H1 (cell line): Measurements from ENCODE around the gene STXBP6. TPM values are rescaled to one million over a fixed set of nuclear protein-coding genes. Genes with fewer than 3 reads are reported as not detected.

Experiments
- CTCF ChIA-PET: fragments of 300-600 bp; sonication (Branson Sonifier 250); formaldehyde crosslinking; loops from one replicate; lab custom pipeline; 2021; ENCODE audit not compliant: partially characterized antibody; lab: Charles Lee
- POLR2A ChIA-PET: fragments of 300-600 bp; sonication (Branson Sonifier 250); formaldehyde crosslinking; loops from one replicate; lab custom pipeline; 2021; ENCODE audit warnings: inconsistent platforms; ENCODE audit not compliant: partially characterized antibody; lab: Charles Lee
- DNase-seq, 2 experiments: peaks; one replicate each; pipeline versions ENCODE4 v3.0.0 to v3.0.0-alpha.2; 2010 to 2022; ENCODE audit warnings: low spot score in 2 of 2, low read depth in 1 of 2, mixed read lengths in 1 of 2
- FAIRE-seq: peaks from 2 replicates; lab custom pipeline; 2011; peaks lifted over from hg19 to GRCh38; lab: Jason Lieb, UNC
- H2AFZ ChIP-seq: 2 replicates; pipeline ENCODE4 v1.8.1; 2012; ENCODE audit warnings: low read length, inconsistent platforms
- H2AK5ac ChIP-seq: 2 replicates; pipeline ENCODE4 v1.6.1; 2013; ENCODE audit warnings: low read depth, low read length
- H2BK120ac ChIP-seq: replicated peaks from 2 replicates; pipeline ENCODE3; 2013; ENCODE audit warnings: low read depth, low read length, inconsistent platforms
- H2BK12ac ChIP-seq: 2 replicates; pipeline ENCODE4 v1.6.1; 2013; ENCODE audit warnings: low read depth, low read length
- H2BK15ac ChIP-seq: 2 replicates; pipeline ENCODE4 v1.6.1; 2013; ENCODE audit warnings: low read length
- H2BK20ac ChIP-seq: 2 replicates; pipeline ENCODE4 v1.6.1; 2013; ENCODE audit warnings: low read length
- H2BK5ac ChIP-seq: 2 replicates; pipeline ENCODE4 v1.6.1; 2013; ENCODE audit warnings: low read depth, low read length
- H3K14ac ChIP-seq: 2 replicates; pipeline ENCODE4 v1.6.1; 2013; ENCODE audit warnings: inconsistent platforms; ENCODE audit not compliant: insufficient read length
- H3K18ac ChIP-seq: 2 replicates; pipeline ENCODE4 v1.6.1; 2013; ENCODE audit warnings: low read length; ENCODE audit errors: extremely low read depth
- H3K23ac ChIP-seq: 2 replicates; pipeline ENCODE4 v1.6.1; 2013; ENCODE audit warnings: inconsistent platforms; ENCODE audit not compliant: insufficient read length
- H3K23me2 ChIP-seq: 2 replicates; pipeline ENCODE4 v1.6.1; 2013; ENCODE audit warnings: low read depth, low read length
- H3K27ac ChIP-seq: 2 replicates; pipeline ENCODE4 v1.6.1; 2011; ENCODE audit warnings: low read depth, low read length, inconsistent platforms
- H3K27me3 ChIP-seq, 4 experiments: replicated peaks in 1 of 4; 1 replicate in 1 of 4; 2 replicates in 3 of 4; pipeline versions ENCODE4 v1.6.1 to v1.8.1; 2011 to 2013; ENCODE audit warnings: low read length in 3 of 4, mild to moderate bottlenecking in 3 of 4, inconsistent platforms in 2 of 4, mixed read lengths in 2 of 4, moderate library complexity in 1 of 4; ENCODE audit not compliant: control insufficient read depth in 3 of 4, insufficient read depth in 3 of 4; ENCODE audit errors: extremely low read depth in 1 of 4
- H3K36me3 ChIP-seq, 4 experiments: 2 replicates each; pipeline versions ENCODE4 v1.6.1 to v1.8.1; 2011 to 2013; ENCODE audit warnings: mild to moderate bottlenecking in 4 of 4, low read length in 3 of 4, moderate library complexity in 2 of 4, control low read depth in 1 of 4, inconsistent platforms in 1 of 4; ENCODE audit not compliant: insufficient read depth in 4 of 4, control insufficient read depth in 2 of 4
- H3K4ac ChIP-seq: replicated peaks from 2 replicates; pipeline ENCODE3; 2013; ENCODE audit warnings: low read length, low read depth, mixed read lengths, inconsistent platforms; ENCODE audit not compliant: insufficient read length
- H3K4me1 ChIP-seq, 4 experiments: replicated peaks in 1 of 4; 1 replicate in 1 of 4; 2 replicates in 3 of 4; pipeline versions ENCODE4 v1.6.1 to v1.8.1; 2011 to 2013; ENCODE audit warnings: low read length in 3 of 4, inconsistent platforms in 2 of 4, mixed read lengths in 1 of 4; ENCODE audit not compliant: insufficient read depth in 4 of 4, control insufficient read depth in 3 of 4
- H3K4me2 ChIP-seq, 2 experiments: 2 replicates each; pipeline versions ENCODE4 v1.6.1 to v1.8.1; 2011 to 2013; ENCODE audit warnings: low read depth in 2 of 2, low read length in 2 of 2, control low read depth in 1 of 2, inconsistent platforms in 1 of 2, mild to moderate bottlenecking in 1 of 2; ENCODE audit not compliant: insufficient read depth in 1 of 2
- H3K4me3 ChIP-seq, 4 experiments: fragments of 200-600, 300-600 bp in 1 of 4; sonication (generic), shearing (Covaris generic), sonication (Bioruptor Twin) in 1 of 4; 2 replicates each; pipeline versions ENCODE4 v1.5.1 to v1.8.1; 2011 to 2016; ENCODE audit warnings: low read length in 4 of 4, low read depth in 3 of 4, control low read depth in 2 of 4, inconsistent platforms in 2 of 4, mild to moderate bottlenecking in 2 of 4, mixed read lengths in 1 of 4, moderate library complexity in 1 of 4; ENCODE audit not compliant: insufficient read depth in 2 of 4; ENCODE audit errors: extremely low read depth in 1 of 4
- H3K56ac ChIP-seq: replicated peaks from 2 replicates; pipeline ENCODE3; 2013; ENCODE audit warnings: low read depth, mild to moderate bottlenecking, mixed read lengths, low read length, inconsistent platforms; ENCODE audit not compliant: insufficient read length
- H3K79me1 ChIP-seq: 2 replicates; pipeline ENCODE4 v1.6.1; 2013; ENCODE audit warnings: low read depth, low read length, control low read depth
- H3K79me2 ChIP-seq, 2 experiments: 2 replicates each; pipeline versions ENCODE4 v1.6.1 to v1.8.1; 2012 to 2013; ENCODE audit warnings: low read length in 2 of 2, mild to moderate bottlenecking in 2 of 2, inconsistent platforms in 1 of 2; ENCODE audit not compliant: insufficient read depth in 2 of 2, control insufficient read depth in 1 of 2
- H3K9ac ChIP-seq, 4 experiments: replicated peaks in 1 of 4; 1 replicate in 1 of 4; 2 replicates in 3 of 4; pipeline versions ENCODE4 v1.6.1 to v1.8.1; 2011 to 2013; ENCODE audit warnings: low read depth in 3 of 4, low read length in 3 of 4, control low read depth in 2 of 4, mild to moderate bottlenecking in 2 of 4, moderate library complexity in 2 of 4, inconsistent platforms in 1 of 4; ENCODE audit errors: extremely low read depth in 1 of 4
- H3K9me3 ChIP-seq, 2 experiments: 2 replicates each; pipeline versions ENCODE4 v1.6.1 to v1.8.1; 2012 to 2013; ENCODE audit warnings: mild to moderate bottlenecking in 2 of 2, moderate library complexity in 2 of 2, control low read depth in 1 of 2, inconsistent platforms in 1 of 2, low read depth in 1 of 2, low read length in 1 of 2, mixed read lengths in 1 of 2; ENCODE audit not compliant: insufficient read depth in 2 of 2
- H4K20me1 ChIP-seq, 2 experiments: replicated peaks in 1 of 2; 2 replicates each; pipeline versions ENCODE3 to v1.8.1; 2011 to 2013; ENCODE audit warnings: inconsistent platforms in 2 of 2, low read length in 2 of 2, mild to moderate bottlenecking in 1 of 2; ENCODE audit not compliant: insufficient read depth in 2 of 2, control insufficient read depth in 1 of 2
- H4K5ac ChIP-seq: 2 replicates; pipeline ENCODE4 v1.6.1; 2013; ENCODE audit warnings: low read length, low read depth, mixed read lengths, inconsistent platforms; ENCODE audit not compliant: insufficient read length
- H4K8ac ChIP-seq: 2 replicates; pipeline ENCODE4 v1.8.0; 2013; ENCODE audit warnings: mild to moderate bottlenecking, moderate library complexity, low read length, inconsistent platforms; ENCODE audit not compliant: insufficient read depth; ENCODE audit errors: extremely low read depth
- H4K91ac ChIP-seq: replicated peaks from 2 replicates; pipeline ENCODE3; 2013; ENCODE audit warnings: low read length, mixed read lengths, inconsistent platforms; ENCODE audit not compliant: insufficient read length
- EP300 ChIP-seq, 2 experiments: IDR thresholded peaks; 1 replicate in 1 of 2; 2 replicates in 1 of 2; pipeline ENCODE4 v1.6.1; 2011 to 2012; ENCODE audit warnings: low read depth in 2 of 2, low read length in 2 of 2, mild to moderate bottlenecking in 2 of 2, borderline replicate concordance in 1 of 2, inconsistent platforms in 1 of 2, moderate library complexity in 1 of 2
- FOSL1 ChIP-seq: IDR thresholded peaks from 2 replicates; pipeline ENCODE4 v1.6.1; 2011; ENCODE audit warnings: mild to moderate bottlenecking, low read depth, low read length, moderate library complexity; ENCODE audit not compliant: insufficient read depth
- HDAC2 ChIP-seq, 2 experiments: fragments of 300-600 bp in 1 of 2; sonication (generic) in 1 of 2; IDR thresholded peaks; 2 replicates each; pipeline ENCODE4 v1.6.1; 2011 to 2012; ENCODE audit warnings: low read depth in 2 of 2, low read length in 2 of 2, mild to moderate bottlenecking in 2 of 2, moderate library complexity in 2 of 2, borderline replicate concordance in 1 of 2, inconsistent platforms in 1 of 2
- HDAC6 ChIP-seq: IDR thresholded peaks from one replicate; pipeline ENCODE4 v1.7.1; 2012; ENCODE audit warnings: low read depth, mild to moderate bottlenecking, inconsistent platforms, low read length, moderate library complexity
- POLR2AphosphoS5 ChIP-seq: IDR thresholded peaks from 2 replicates; pipeline ENCODE4 v1.6.1; 2011; ENCODE audit warnings: low read depth, low read length
- RAD21 ChIP-seq, 2 experiments: IDR thresholded peaks in 1 of 2; conservative IDR thresholded peaks in 1 of 2; 2 replicates each; pipeline ENCODE4 v1.6.1; 2011; ENCODE audit warnings: low read depth in 2 of 2, low read length in 2 of 2, improper control_type of control experiment in 1 of 2, inconsistent platforms in 1 of 2, mild to moderate bottlenecking in 1 of 2, moderate library complexity in 1 of 2
- RNF2 ChIP-seq: fragments of 200-900, 300-1000 bp; sonication (generic); IDR thresholded peaks from 2 replicates; pipeline ENCODE4 v1.7.1; 2016; ENCODE audit warnings: borderline replicate concordance, low read depth, mild to moderate bottlenecking, antibody characterized with exemption, low read length; ENCODE audit not compliant: poor library complexity, severe bottlenecking; ENCODE audit errors: missing control alignments
- SIRT6 ChIP-seq: IDR thresholded peaks from one replicate; pipeline ENCODE4 v1.7.1; 2012; ENCODE audit warnings: low read length, inconsistent platforms
- SP2 ChIP-seq: IDR thresholded peaks from 2 replicates; pipeline ENCODE4 v1.6.1; 2012; ENCODE audit warnings: mild to moderate bottlenecking, low read length, inconsistent platforms
- TAF1 ChIP-seq: IDR thresholded peaks from 2 replicates; pipeline ENCODE4 v1.6.1; 2011; ENCODE audit warnings: mild to moderate bottlenecking, low read depth, low read length
- TCF12 ChIP-seq: IDR thresholded peaks from 2 replicates; pipeline ENCODE4 v1.6.1; 2011; ENCODE audit warnings: low read depth, mild to moderate bottlenecking, low read length
- WGBS, 2 experiments: shearing (Covaris generic) in 1 of 2; methylation state at CpG; one replicate each; pipeline versions ENCODE4 v1.1.6 to v1.1.7; 2013 to 2015; ENCODE audit warnings: low lambda C conversion rate in 2 of 2, mixed read lengths in 2 of 2, inconsistent platforms in 1 of 2, low coverage in 1 of 2, missing lambda C conversion rate in 1 of 2; ENCODE audit not compliant: insufficient replicate concordance in 2 of 2, insufficient coverage in 1 of 2, insufficient read length in 1 of 2; ENCODE audit errors: extremely low coverage in 1 of 2, missing lambda C conversion rate in 1 of 2; 5-methylcytosine and 5-hydroxymethylcytosine counted together
- polyA plus RNA-seq, 7 experiments: library from polyadenylated mRNA; depleted of rRNA in 3 of 7; stranded (reverse) in 5 of 7; unstranded in 2 of 7; fragments of >200 nt in 5 of 7; fragments of 200-250 nt in 2 of 7; gene quantifications; 1 replicate in 5 of 7; 2 replicates in 1 of 7; 4 replicates in 1 of 7; pipeline versions ENCODE4 v1.2.1 to v1.2.3, GENCODE V29; 2011 to 2013; ENCODE audit warnings: missing spikeins in 2 of 7, mixed read lengths in 2 of 7
- total RNA-seq: library from RNA; stranded (reverse); fragmentation: NEBNext Ultra II Directional; extraction: Animal tissue kit (Norgen Biotek cat#: 25700); gene quantifications from 2 replicates; pipeline ENCODE4 v1.2.1, GENCODE V29; 2021

Gene STXBP6
- total and polyA plus RNA-seq, 2 of the 8 experiments (the other 6 are each of a cell fraction or from before 2014, with no cell fraction given), result 9.4 to 18.1 TPM

- H3K23me2 ChIP-seq, result no peaks in the 10 kb centered on the region
These were observed 129.5 kb downstream of the STXBP6 start for GRCh38 chr14:24920265-24921075.

More at GRCh38 chr14:24920265-24921075, 129.5 kb downstream of the STXBP6 start:
- no peak overlapping the region for H3K27ac ChIP-seq
- H2BK20ac ChIP-seq, result no peak overlapping the region
- no peak overlapping the region for H2BK12ac ChIP-seq
- no peak overlapping the region for H2BK120ac ChIP-seq
- H3K4ac ChIP-seq, result no peak overlapping the region
- H2BK15ac ChIP-seq, result no peak overlapping the region
- CTCF ChIA-PET, result interaction anchor here (1.1 to 1.5 kb wide), 2 partner anchors 9 to 211 kb away, joined by 3 read pairs; no protein-coding TSS in a partner anchor
- peaks cover 0 to 3% (median 0%) of the 10 kb centered on the region in 4 experiments; a peak in 3 of 7 replicates for H3K4me1 ChIP-seq
- no peak overlapping the region for H4K91ac ChIP-seq
- 92 to 100% methylated on average over 1 to 4 of the region's 4 CpGs for WGBS, 2 experiments
- no peak overlapping the region for H2BK5ac ChIP-seq
- no peaks in the 10 kb centered on the region for H3K27me3 ChIP-seq
- POLR2A ChIA-PET, result no interaction called here
- no peak for DNase-seq
- no peak overlapping the region for H3K18ac ChIP-seq
- H3K79me1 ChIP-seq, result no peaks in the 10 kb centered on the region
- no peak for FAIRE-seq
- TF ChIP-seq EP300 (IDR thresholded peaks at IDR 0.05; ENCODE audit: borderline replicate concordance in 1 of 2, low read depth in 2 of 2, low read length in 2 of 2), result no peak
- TF ChIP-seq SIRT6, result no peak
- TF ChIP-seq RNF2, result no peak
- TF ChIP-seq TCF12, result no peak
- no peak for TF ChIP-seq SP2
- TF ChIP-seq FOSL1, result no peak
- no peak for TF ChIP-seq POLR2AphosphoS5
- TF ChIP-seq HDAC2 (IDR thresholded peaks at IDR 0.05; ENCODE audit: borderline replicate concordance in 1 of 2, low read depth in 2 of 2, low read length in 2 of 2), result no peak
- TF ChIP-seq RAD21 (IDR thresholded peaks at IDR 0.05 in 1 of 2, conservative IDR thresholded peaks at IDR 0.05 in 1 of 2; ENCODE audit: low read depth in 2 of 2, low read length in 2 of 2), result no peak
- no peak for TF ChIP-seq HDAC6
- no peak for TF ChIP-seq TAF1
- H4K5ac ChIP-seq, result no peak overlapping the region
- no peak overlapping the region for H3K4me3 ChIP-seq
- H2AFZ ChIP-seq, result no peak overlapping the region
- H2AK5ac ChIP-seq, result no peak overlapping the region
- no peaks in the 10 kb centered on the region for H3K79me2 ChIP-seq
- no peaks in the 10 kb centered on the region for H3K9me3 ChIP-seq
- no peak overlapping the region for H3K14ac ChIP-seq
- H3K23ac ChIP-seq, result no peak overlapping the region
- no peak overlapping the region for H3K4me2 ChIP-seq
- H3K36me3 ChIP-seq, result no peaks in the 10 kb centered on the region
- H4K20me1 ChIP-seq, result no peaks in the 10 kb centered on the region
- H4K8ac ChIP-seq, result no peak overlapping the region
- no peak overlapping the region for H3K9ac ChIP-seq
- no peak overlapping the region for H3K56ac ChIP-seq
